Measurements from ENCODE around the gene RARA.
"Not testable (repeated sequence)": the region's sequence is repeated elsewhere in the genome, so short reads cannot be mapped to it uniquely, and the experiment has no call there.

Gene RARA

DNA sequence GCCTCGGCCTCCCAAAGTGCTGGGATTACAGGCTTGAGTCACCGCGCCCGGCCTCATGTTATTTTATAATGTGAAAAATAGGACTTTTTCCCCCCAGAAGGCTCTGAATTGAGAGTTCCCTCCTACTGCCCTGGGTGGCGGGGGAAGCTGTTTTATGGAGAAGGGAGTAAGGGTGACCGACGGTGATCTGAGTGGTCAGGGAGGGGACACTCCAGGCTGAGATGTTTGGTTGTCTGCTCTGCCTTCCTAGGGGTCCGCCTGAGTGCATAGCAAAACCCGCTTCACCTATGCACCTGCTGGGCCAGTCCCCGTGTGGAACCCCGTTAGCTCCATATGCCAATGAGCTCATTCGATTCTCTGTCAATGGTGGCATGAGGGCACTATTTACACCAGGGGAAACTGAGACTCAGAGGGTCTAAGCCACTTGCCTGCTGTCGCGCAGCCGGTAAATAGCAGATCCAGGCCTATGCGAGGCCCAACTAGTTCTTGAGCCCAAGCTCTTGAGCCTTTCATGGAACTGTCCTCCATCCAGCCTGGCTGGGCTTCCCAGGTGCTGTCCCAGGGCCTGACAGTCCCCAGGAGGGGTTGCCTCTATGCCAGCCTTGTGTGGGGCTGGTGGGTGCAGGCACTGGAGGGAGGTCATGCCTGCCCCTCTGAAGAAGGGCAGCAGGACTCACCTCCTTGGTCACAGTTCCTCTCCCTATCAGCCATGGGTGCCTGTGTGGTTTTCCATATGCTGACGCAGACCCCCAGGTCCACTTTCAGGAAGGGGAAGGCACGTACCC lies 57.3 kb downstream of the RARA start:
- DNase-seq (ENCODE audit: low read depth, low spot score): no peak
- H3K27ac ChIP-seq: no peak overlapping the region

DNA sequence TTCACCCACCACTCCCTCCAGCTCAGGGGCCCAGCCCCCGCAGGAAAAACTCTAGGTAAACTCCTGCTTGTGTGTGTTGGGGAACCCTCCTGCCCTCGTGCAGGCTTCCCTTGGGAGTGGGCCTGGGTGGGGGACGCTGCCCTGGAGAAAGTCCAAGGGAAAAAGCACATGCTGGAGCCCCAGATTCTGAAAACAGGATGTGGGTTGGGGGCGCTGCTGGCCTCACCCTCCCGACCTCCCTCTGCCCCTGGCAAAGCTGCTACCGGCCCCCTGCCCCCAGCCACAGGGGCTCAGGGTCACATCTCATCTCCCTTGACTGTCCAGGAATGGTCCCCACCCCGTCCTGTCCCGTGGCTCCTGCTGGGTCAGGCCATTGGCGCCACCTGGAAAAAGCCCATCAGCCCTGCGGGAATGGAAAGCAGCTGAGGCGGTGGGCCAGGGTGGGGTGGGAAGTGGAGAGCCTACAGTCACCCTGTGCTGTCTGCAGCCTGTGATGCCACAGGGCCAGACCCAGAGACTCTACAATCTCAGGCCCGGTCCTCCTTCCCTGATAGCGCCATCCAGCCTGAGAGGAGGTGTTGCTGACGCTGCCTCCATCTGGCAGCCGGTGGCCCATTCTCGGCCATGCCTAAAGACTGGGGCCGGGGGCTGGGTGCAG lies 58.0 kb downstream of the RARA start:
- no peak overlapping the region for H3K27ac ChIP-seq

DNA sequence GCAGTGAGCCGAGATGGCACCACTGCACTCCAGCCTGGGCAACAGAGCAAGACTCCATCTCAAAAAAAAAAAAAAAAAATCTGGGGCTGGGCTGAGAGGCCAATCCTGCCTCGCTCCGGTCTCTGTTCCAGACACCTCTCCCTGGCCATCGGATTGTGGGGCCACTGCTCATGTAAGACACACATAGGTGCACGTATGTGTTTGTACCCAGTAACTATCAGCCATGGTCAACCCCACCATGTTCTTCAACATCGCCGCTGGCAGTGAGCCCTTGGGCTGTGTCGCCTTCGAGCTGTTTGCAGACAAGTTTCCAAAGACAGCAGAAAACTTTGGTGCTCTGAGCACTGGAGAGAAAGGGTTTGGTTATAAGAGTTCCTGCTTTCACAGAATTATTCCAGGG lies 58.7 kb downstream of the RARA start:
- DNase-seq (ENCODE audit: low read depth, low spot score); H3K27ac ChIP-seq: not testable (repeated sequence)

More for the DNA sequence above, 58.0 kb downstream of the RARA start:
- no peak for DNase-seq (ENCODE audit: low read depth, low spot score)

DNA sequence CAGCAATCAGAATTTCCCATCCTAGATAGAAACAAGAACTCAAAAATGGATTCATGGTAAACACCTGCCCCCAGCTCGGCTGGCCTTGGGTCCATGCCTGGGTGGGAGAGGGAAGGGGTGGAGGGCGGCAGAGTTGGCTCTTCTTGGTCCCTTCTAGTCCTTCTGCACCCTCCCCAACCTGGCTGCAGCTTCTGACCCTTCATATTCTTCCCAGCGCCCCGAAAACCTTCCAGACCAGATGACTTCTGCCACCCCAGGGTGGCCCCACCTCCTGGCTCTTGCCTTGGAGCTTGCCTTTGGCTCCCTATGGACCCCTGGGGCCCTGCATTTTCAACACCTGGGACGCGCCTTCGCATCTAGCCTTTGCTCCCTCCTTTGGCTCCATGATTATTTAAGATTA lies 60.9 kb downstream of the RARA start:
- no peak overlapping the region for H3K27ac ChIP-seq
- DNase-seq (ENCODE audit: low read depth, low spot score): no peak

DNA sequence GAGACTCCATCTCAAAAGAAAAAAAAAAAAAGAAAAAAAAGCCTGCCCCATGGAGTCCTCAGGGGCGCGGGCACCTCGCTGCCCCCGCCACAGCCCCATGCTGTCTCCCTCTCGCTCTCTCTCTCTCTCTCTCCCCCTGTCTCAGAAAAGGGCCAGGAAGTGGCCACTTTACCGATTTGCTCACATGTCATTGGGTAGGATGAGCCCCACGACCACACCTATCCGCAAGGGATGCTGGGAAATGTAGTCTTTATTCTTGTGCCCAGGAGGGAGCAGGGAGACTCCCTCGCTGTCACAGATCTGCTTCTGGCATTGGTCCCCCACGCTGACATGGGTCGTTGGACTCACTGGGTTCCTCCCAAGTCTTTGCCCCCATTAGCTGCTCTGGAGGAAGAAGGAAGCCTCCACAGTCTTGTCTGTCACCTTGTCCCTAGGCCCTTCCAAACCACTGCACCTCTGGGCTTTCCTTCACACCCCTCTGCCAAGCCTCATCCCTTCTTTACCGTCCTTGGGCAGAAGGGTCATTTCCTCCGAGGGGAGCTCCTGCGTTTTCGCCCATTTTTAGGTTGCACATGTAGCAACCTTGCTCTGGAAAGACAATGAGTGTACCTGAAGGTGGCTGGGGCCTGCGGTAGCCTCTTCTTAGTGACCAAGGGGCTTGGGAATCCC lies 62.4 kb downstream of the RARA start:
- DNase-seq (ENCODE audit: low read depth, low spot score): no peak

DNA sequence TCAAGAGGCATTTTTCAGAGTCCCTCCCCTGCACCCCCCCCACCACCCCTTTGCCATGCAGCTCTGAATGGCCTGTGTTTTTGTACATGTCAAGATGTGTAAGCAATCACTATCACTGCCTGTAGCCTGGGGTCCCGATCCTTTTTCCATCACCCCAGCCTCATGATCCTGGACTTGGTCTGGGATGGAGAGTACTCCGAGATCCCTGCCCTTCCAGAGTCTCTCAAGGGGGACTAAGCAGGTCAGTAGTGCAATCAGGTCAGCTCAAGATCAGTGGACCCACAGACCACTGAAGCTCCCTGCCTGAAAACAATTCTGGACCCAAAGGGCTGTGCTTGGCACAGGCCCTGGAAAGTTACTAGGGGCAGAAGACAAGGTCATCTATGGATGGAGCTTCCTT lies 63.1 kb downstream of the RARA start:
- peak overlapping the region; percentile 80 for H3K27ac ChIP-seq
- DNase-seq (ENCODE audit: low read depth, low spot score): no peak

More for the DNA sequence above, 62.4 kb downstream of the RARA start:
- H3K27ac ChIP-seq: no peak overlapping the region

DNA sequence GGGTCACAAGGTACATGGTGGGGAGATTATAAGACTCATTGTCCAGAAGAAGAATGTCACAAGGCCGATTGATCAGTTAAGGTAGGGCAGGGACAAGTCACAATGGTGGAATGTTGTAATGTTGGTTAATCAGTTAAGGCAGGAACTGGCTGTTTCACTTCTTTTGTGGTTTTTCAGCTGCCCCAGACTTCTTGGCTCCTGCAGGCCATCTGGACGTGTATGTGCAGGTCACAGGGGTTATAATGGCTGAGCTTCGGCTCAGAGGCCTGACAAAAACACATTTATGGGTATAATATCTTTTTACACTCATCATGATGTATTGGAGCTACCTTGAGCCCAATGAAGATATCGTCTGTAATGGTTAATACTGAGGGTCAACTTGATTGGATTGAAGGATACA lies 63.7 kb downstream of the RARA start:
- not testable (repeated sequence) for DNase-seq (ENCODE audit: low read depth, low spot score)
- H3K27ac ChIP-seq: peak overlapping the region; percentile 80

DNA sequence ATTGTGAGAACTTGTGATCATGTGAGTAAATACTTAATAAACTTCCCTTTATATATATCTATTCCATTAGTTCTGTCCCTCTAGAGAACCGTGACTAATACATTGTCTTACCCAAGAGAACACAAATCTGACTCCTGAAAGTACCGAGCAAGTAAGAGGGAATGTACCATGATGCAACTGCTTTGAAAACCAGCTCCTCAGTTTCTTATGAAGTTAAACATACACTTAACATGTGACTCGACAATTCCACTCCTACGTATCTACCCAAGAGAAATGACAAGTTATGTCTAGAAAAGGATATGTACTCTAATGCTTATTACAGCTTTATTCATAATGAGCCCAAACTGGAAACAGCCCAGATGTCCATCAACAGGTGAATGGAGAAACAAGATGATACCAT lies 64.3 kb downstream of the RARA start:
- H3K27ac ChIP-seq: peak overlapping the region; percentile 80
- peak; percentile 72 for DNase-seq (ENCODE audit: low read depth, low spot score)

DNA sequence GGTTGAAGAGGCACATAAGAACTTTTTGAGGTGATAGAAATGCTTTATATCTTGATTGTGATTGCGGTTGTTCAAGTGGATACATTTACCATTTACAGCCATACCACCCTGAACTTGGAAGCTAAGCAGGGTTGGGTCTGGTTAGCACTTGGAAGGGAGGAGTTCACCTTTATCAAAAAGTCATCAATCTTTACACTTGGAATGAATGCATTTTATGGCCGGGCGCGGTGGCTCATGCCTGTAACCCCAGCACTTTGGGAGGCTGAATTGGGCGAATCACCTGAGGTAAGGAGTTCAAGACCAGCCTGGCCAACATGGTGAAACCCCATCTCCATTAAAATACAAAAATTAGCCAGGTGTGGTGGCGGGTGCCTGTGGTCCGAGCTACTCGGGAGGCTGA lies 65.0 kb downstream of the RARA start:
- H3K27ac ChIP-seq: peak overlapping the region; percentile 80
- DNase-seq (ENCODE audit: low read depth, low spot score): no peak

DNA sequence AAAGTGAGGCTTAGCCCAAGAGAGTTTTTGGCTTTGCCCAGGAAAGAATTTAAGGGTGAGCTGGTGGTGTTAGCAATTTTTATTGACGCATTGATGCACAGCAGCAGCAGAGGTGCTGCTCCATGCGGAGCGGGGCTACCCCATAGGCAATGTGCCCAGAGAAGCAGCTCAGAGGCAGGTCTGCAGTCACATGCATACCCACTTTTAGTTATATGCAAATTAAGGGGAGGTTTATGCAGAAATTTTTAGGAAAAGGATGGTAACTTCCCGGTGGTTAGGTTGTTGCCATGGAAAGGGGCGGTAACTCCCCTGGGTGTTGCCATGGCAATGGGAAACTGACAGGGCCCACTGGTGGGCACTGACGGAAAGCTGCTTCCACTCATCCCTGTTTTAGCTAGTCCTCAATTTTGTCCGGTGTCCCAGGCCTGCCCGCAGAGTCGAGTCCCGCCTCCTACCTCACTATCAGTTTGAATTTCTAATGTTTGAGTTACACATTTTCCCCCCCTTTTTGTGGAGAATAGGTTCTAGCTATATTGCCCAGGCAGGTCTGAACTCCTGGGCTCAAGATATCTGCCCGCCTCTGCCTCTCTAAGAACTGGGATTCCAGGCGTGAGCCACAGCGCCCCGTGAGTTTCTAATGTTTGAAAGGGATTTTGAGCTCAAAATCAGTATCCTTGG lies 66.0 kb downstream of the RARA start:
- H3K27ac ChIP-seq: no peak overlapping the region
- no peak for DNase-seq (ENCODE audit: low read depth, low spot score)

DNA sequence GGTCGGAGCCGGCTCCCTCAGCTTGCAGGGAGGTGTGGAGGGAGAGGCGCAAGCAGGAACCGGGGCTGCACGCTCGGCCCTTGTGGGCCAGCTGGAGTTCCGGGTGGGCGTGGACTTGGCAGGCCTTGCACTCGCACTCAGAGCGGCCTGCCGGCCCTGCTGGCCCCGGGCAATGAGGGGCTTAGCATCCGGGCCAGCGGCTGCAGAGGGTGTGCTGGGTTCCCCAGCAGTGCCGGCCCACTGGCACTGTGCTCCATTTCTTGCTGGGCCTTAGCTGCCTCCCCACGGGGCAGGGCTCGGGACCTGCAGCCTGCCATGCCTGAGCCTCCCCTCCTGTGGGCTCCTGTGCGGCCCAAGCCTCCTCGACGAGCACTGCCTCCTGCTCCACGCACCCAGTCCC lies 66.8 kb downstream of the RARA start:
- DNase-seq (ENCODE audit: low read depth, low spot score); H3K27ac ChIP-seq: not testable (repeated sequence)

DNA sequence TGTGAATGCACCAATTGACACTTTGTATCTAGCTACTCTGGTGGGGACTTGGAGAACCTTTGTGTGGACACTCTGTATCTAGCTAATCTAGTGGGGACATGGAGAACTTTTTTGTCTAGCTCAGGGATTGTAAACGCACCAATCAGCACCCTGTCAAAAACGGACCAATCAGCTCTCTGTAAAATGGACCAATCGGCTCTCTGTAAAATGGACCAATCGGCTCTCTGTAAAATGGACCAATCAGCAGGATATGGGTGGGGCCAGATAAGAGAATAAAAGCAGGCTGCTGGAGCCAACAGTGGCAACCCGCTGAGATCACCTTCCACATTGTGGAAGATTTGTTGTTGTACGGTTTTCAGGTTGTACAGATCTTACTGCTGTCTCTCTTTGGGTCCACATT lies 67.6 kb downstream of the RARA start:
- DNase-seq (ENCODE audit: low read depth, low spot score); H3K27ac ChIP-seq: not testable (repeated sequence)

DNA sequence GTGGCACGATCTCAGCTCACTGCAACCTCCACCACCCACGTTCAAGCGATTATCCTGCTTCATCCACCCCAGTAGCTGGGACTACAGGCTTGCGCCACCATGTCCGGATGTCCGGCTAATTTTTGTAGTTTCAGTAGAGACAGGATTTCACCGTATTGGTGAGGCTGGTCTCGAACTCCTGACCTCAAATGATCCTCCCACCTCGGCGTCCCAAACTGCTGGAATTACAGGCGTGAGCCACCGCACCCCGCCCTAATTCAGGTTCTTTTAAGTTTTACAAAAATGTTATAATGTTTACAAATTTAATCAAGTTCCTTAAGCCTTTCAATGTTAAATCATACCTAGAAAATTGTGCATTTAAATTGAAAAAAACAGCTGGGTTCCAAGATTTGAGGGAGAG lies 68.9 kb downstream of the RARA start:
- H3K27ac ChIP-seq: no peak overlapping the region
- no peak for DNase-seq (ENCODE audit: low read depth, low spot score)

DNA sequence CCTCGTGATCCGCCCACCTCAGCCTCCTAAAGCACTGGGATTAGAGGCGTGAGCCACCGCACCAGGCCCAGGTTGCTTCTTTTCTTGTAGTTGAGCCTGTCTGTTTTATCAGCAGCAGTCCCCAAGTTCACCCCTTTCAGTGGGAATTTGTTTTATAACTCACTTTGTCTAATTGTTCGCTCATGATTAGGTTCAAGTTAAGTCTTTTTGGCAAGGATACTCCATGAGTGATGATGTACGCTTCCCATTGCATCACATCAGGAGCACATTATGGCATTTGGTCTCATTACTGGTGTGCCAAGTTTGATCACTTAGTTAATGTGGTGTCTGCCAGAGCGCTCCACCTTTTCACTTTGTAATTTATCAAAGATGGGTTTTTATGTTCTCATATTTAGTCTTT lies 70.0 kb downstream of the RARA start:
- H3K27ac ChIP-seq: no peak overlapping the region
- no peak for DNase-seq (ENCODE audit: low read depth, low spot score)

DNA sequence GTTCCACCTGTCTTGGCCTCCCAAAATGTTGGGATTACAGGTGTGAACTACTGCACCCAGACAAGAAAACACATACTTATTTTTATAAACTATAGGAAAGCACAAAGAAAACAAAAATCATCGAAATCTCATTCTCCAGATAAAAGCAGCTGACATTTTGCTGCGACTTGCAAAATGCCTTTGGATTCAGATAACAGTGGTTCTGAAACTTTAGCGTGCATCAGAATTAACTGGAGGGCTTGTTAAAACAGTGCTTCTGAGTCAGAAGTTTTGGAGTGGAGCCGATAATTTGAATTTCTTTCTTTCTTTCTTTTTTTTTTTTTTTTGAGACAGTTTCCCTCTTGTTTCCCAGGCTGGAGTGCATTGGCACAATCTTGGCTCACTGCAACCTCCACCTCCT lies 73.3 kb downstream of the RARA start:
- no peak overlapping the region for H3K27ac ChIP-seq
- DNase-seq (ENCODE audit: low read depth, low spot score): no peak

DNA sequence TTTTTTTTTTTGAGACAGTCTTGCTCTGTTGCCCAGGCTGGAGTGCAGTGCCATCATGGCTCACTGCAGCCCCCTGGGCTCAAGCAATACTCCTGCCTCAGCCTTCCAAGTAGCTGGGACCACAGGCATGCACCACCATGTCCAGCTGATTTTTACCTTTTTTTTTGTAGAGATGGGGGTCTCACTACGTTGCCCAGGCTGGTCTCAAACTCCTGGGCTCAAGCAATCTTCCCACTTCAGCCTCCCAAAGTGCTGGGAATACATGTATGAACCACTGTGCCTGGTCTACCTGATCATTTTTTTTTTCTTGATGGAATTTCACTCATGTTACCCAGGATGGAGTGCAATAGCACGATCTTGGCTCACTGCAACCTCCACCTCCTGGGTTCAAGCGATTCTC lies 77.6 kb downstream of the RARA start:
- DNase-seq (ENCODE audit: low read depth, low spot score); H3K27ac ChIP-seq: not testable (repeated sequence)

DNA sequence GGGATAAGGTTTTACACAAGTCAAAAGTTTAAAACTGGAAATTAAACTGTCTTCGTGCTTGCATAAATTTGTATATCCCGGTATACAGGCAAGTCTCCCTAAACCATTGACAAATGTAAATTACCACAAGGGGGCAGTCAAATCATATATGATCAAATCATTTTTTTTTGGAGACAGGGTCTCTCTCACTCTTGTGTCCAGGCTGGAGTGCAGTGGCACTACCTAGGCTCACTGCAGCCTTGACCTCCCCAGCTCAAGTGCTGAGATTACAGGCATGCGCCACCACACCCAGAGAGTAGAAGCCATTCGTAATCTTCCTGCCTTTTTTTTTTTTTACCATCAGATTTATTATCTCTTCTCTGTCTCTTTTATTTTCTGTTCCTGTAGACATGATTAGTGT lies 90.2 kb downstream of the RARA start:
- H3K27ac ChIP-seq: no peak overlapping the region
- DNase-seq (ENCODE audit: low read depth, low spot score): no peak

DNA sequence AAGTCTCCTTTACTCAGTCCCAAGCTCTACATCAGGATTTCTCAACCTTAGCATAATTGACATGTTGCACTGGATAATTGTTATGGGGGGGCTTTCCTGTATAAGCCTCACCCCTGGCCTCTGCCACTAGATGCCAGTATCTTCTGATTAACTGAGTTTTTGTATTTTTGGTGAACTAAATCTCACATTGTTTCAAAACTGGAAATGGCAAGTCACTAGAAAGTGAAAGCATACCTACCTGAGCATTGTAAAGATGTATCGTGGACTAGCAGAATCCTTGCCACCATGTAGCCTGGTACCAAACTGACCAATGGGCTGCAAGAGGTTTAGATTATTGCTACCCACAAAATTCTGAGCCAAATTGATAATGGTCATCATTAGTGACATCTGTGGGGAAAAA lies 93.7 kb downstream of the RARA start:
- no peak for DNase-seq (ENCODE audit: low read depth, low spot score)
- H3K27ac ChIP-seq: no peak overlapping the region

DNA sequence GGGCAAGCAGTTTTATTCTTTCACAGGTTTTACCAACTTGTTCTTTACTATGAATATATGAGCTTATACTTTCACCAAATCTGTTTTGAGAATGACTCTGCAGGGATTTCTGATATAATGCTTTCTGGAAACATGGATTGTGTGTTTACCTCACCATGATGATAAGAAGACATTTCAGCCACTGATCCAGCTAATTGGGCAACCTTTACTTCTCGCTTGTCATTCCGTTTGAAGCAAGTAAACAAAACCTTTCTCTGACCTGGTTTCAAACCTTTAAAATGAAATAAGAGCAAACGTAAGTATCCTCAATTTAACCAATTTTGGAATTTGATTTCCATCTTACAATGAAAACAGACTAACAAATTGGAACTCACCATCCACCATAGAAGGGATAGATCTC lies 95.0 kb downstream of the RARA start:
- no peak for DNase-seq (ENCODE audit: low read depth, low spot score)
- H3K27ac ChIP-seq: no peak overlapping the region

Measured in epithelial cell of prostate (primary cell).